ENCODE data around the gene SUPT6H.

The SUPT6H gene

GRCh38 chr17:28685366-28685765, 23.4 kb downstream of the SUPT6H start:
- FAIRE-seq (no peak), DNase-seq (ENCODE audit: insufficient read length) (no peak)
- no peak for TF ChIP-seq POLR2A (IDR thresholded peaks at IDR 0.05; ENCODE audit: low read depth, low read length)
- no peak for TF ChIP-seq TAF1 (IDR thresholded peaks at IDR 0.05; ENCODE audit: borderline replicate concordance, low read depth, low read length)
- TF ChIP-seq POLR2AphosphoS5 (IDR thresholded peaks at IDR 0.05; ENCODE audit: low read depth, low read length), result no peak

- no peak for FAIRE-seq
- no peak for DNase-seq (ENCODE audit: insufficient read length)
- TF ChIP-seq TAF1 (IDR thresholded peaks at IDR 0.05; ENCODE audit: borderline replicate concordance, low read depth, low read length) (no peak), POLR2A (IDR thresholded peaks at IDR 0.05; ENCODE audit: low read depth, low read length) (no peak), POLR2AphosphoS5 (IDR thresholded peaks at IDR 0.05; ENCODE audit: low read depth, low read length) (no peak)
Measured at GRCh38 chr17:28686296-28686695, 24.3 kb downstream of the SUPT6H start.

GRCh38 chr17:28688481-28688880, 26.5 kb downstream of the SUPT6H start:
- TF ChIP-seq TAF1 (IDR thresholded peaks at IDR 0.05; ENCODE audit: borderline replicate concordance, low read depth, low read length), result no peak
- no peak for TF ChIP-seq POLR2A (IDR thresholded peaks at IDR 0.05; ENCODE audit: low read depth, low read length)
- TF ChIP-seq POLR2AphosphoS5 (IDR thresholded peaks at IDR 0.05; ENCODE audit: low read depth, low read length), result no peak
- FAIRE-seq, result no peak
- DNase-seq (ENCODE audit: insufficient read length), result no peak

- DNase-seq (ENCODE audit: insufficient read length), result no peak
- FAIRE-seq, result no peak
Measured at GRCh38 chr17:28689011-28689410, 27.0 kb downstream of the SUPT6H start.

GRCh38 chr17:28693869-28694268, 31.9 kb downstream of the SUPT6H start:
- DNase-seq (ENCODE audit: insufficient read length) (no peak), FAIRE-seq (no peak)
- no peak for TF ChIP-seq POLR2A (IDR thresholded peaks at IDR 0.05; ENCODE audit: low read depth, low read length)
- no peak for TF ChIP-seq TAF1 (IDR thresholded peaks at IDR 0.05; ENCODE audit: borderline replicate concordance, low read depth, low read length)
- no peak for TF ChIP-seq POLR2AphosphoS5 (IDR thresholded peaks at IDR 0.05; ENCODE audit: low read depth, low read length)

More at GRCh38 chr17:28689011-28689410, 27.0 kb downstream of the SUPT6H start:
- TF ChIP-seq POLR2A (IDR thresholded peaks at IDR 0.05; ENCODE audit: low read depth, low read length), result no peak
- TF ChIP-seq POLR2AphosphoS5 (IDR thresholded peaks at IDR 0.05; ENCODE audit: low read depth, low read length), result no peak
- no peak for TF ChIP-seq TAF1 (IDR thresholded peaks at IDR 0.05; ENCODE audit: borderline replicate concordance, low read depth, low read length)

- DNase-seq (ENCODE audit: insufficient read length) (no peak), FAIRE-seq (no peak)
- TF ChIP-seq POLR2A (IDR thresholded peaks at IDR 0.05; ENCODE audit: low read depth, low read length) (no peak), POLR2AphosphoS5 (IDR thresholded peaks at IDR 0.05; ENCODE audit: low read depth, low read length) (no peak), TAF1 (IDR thresholded peaks at IDR 0.05; ENCODE audit: borderline replicate concordance, low read depth, low read length) (no peak)
Measured at GRCh38 chr17:28698253-28698941, 36.4 kb downstream of the SUPT6H start.

GRCh38 chr17:28700278-28700677, 38.3 kb downstream of the SUPT6H start:
- FAIRE-seq, result no peak
- DNase-seq (ENCODE audit: insufficient read length), result no peak
- TF ChIP-seq POLR2AphosphoS5 (IDR thresholded peaks at IDR 0.05; ENCODE audit: low read depth, low read length), result no peak
- no peak for TF ChIP-seq POLR2A (IDR thresholded peaks at IDR 0.05; ENCODE audit: low read depth, low read length)

GRCh38 chr17:28700830-28701492, 39.0 kb downstream of the SUPT6H start:
- FAIRE-seq, result no peak
- TF ChIP-seq TAF1 (IDR thresholded peaks at IDR 0.05; ENCODE audit: borderline replicate concordance, low read depth, low read length), result no peak
- no peak for TF ChIP-seq POLR2A (IDR thresholded peaks at IDR 0.05; ENCODE audit: low read depth, low read length)
- no peak for TF ChIP-seq POLR2AphosphoS5 (IDR thresholded peaks at IDR 0.05; ENCODE audit: low read depth, low read length)
- no peak for DNase-seq (ENCODE audit: insufficient read length)

- TF ChIP-seq TAF1 (IDR thresholded peaks at IDR 0.05; ENCODE audit: borderline replicate concordance, low read depth, low read length), result no peak
- no peak for TF ChIP-seq POLR2AphosphoS5 (IDR thresholded peaks at IDR 0.05; ENCODE audit: low read depth, low read length)
- TF ChIP-seq POLR2A (IDR thresholded peaks at IDR 0.05; ENCODE audit: low read depth, low read length), result no peak
- FAIRE-seq (no peak), DNase-seq (ENCODE audit: insufficient read length) (no peak)
Measured at GRCh38 chr17:28702026-28702751, 40.2 kb downstream of the SUPT6H start.

- TF ChIP-seq POLR2A (IDR thresholded peaks at IDR 0.05; ENCODE audit: low read depth, low read length) (no peak), TAF1 (IDR thresholded peaks at IDR 0.05; ENCODE audit: borderline replicate concordance, low read depth, low read length) (no peak), POLR2AphosphoS5 (IDR thresholded peaks at IDR 0.05; ENCODE audit: low read depth, low read length) (no peak)
- DNase-seq (ENCODE audit: insufficient read length) (no peak), FAIRE-seq (no peak)
Measured at GRCh38 chr17:28702752-28703150, 40.7 kb downstream of the SUPT6H start.

- TF ChIP-seq TAF1 (IDR thresholded peaks at IDR 0.05; ENCODE audit: borderline replicate concordance, low read depth, low read length), result no peak
- no peak for TF ChIP-seq POLR2AphosphoS5 (IDR thresholded peaks at IDR 0.05; ENCODE audit: low read depth, low read length)
- TF ChIP-seq POLR2A (IDR thresholded peaks at IDR 0.05; ENCODE audit: low read depth, low read length), result no peak
- FAIRE-seq (no peak), DNase-seq (ENCODE audit: insufficient read length) (no peak)
Measured at GRCh38 chr17:28703552-28704218, 41.7 kb downstream of the SUPT6H start.

Measured in GM12892 (cell line).